SKM-1 treated with dmso at 0.1 percent for 144 hours (cell line): Measurements from ENCODE around the gene GXYLT2.

Source experiments
- DNase-seq: peaks from one replicate; lab custom pipeline; 2025; ENCODE audit not compliant: unreplicated experiment; lab: John Stamatoyannopoulos, UW

Gene GXYLT2

GRCh38 chr3:72930754-72931153, 42.9 kb downstream of the GXYLT2 start:
- DNase-seq = no peak

GRCh38 chr3:72932416-72932815, 44.6 kb downstream of the GXYLT2 start:
- DNase-seq = no peak

GRCh38 chr3:72938471-72939265, 50.8 kb downstream of the GXYLT2 start:
- DNase-seq = peak; percentile 93

- no peak for DNase-seq
Observed at GRCh38 chr3:72941245-72941644, 53.4 kb downstream of the GXYLT2 start.

- DNase-seq = no peak
Observed at GRCh38 chr3:72942427-72942826, 54.6 kb downstream of the GXYLT2 start.

- no peak for DNase-seq
Observed at GRCh38 chr3:72944696-72945095, 56.9 kb downstream of the GXYLT2 start.

GRCh38 chr3:72947715-72948490, 60.1 kb downstream of the GXYLT2 start:
- DNase-seq = no peak

GRCh38 chr3:72949016-72949415, 61.2 kb downstream of the GXYLT2 start:
- DNase-seq = no peak

GRCh38 chr3:72950372-72950771, 62.5 kb downstream of the GXYLT2 start:
- no peak for DNase-seq

GRCh38 chr3:72950801-72951200, 63.0 kb downstream of the GXYLT2 start:
- no peak for DNase-seq

GRCh38 chr3:72951259-72951722, 63.4 kb downstream of the GXYLT2 start:
- no peak for DNase-seq

GRCh38 chr3:72953325-72953956, 65.6 kb downstream of the GXYLT2 start:
- DNase-seq = no peak

- no peak for DNase-seq
Observed at GRCh38 chr3:72957297-72957696, 69.5 kb downstream of the GXYLT2 start.

GRCh38 chr3:72959336-72959735, 71.5 kb downstream of the GXYLT2 start:
- DNase-seq = no peak

GRCh38 chr3:72960812-72961518, 73.1 kb downstream of the GXYLT2 start:
- DNase-seq = no peak

- DNase-seq = no peak
Observed at GRCh38 chr3:72961752-72962151, 73.9 kb downstream of the GXYLT2 start.

GRCh38 chr3:72962317-72962716, 74.5 kb downstream of the GXYLT2 start:
- no peak for DNase-seq

GRCh38 chr3:72964633-72965032, 76.8 kb downstream of the GXYLT2 start:
- no peak for DNase-seq

- no peak for DNase-seq
Observed at GRCh38 chr3:72968266-72968664, 80.4 kb downstream of the GXYLT2 start.

GRCh38 chr3:72969766-72970165, 81.9 kb downstream of the GXYLT2 start:
- DNase-seq = no peak

- no peak for DNase-seq
Observed at GRCh38 chr3:72970942-72971341, 83.1 kb downstream of the GXYLT2 start.
